ENCODE data around the gene MICALL1.

Gene MICALL1

GRCh38 chr22:37991731-37992442, 85.8 kb downstream of the MICALL1 start:
- Histone ChIP-seq H3K9me3 (ENCODE audit: control insufficient read depth, low read length) (no peaks in the 10 kb centered on the region), H3K4me1 (ENCODE audit: control insufficient read depth, insufficient read depth, low read length, poor library complexity, severe bottlenecking) (no peaks in the 10 kb centered on the region), H3K27me3 (replicated peaks; ENCODE audit: control insufficient read depth, insufficient read depth, low read length, poor library complexity, severe bottlenecking) (no peaks in the 10 kb centered on the region), H3K4me3 (ENCODE audit: insufficient read depth, low read depth, low read length, poor library complexity, severe bottlenecking) (no peak overlapping the region), H3K27ac (ENCODE audit: insufficient read depth, low read length, poor library complexity, severe bottlenecking) (no peak overlapping the region), H3K36me3 (ENCODE audit: control insufficient read depth, insufficient read depth, low read length) (peaks cover 2% of the 10 kb centered on the region)
- DNase-seq, result no peak

Data from effector memory CD4-positive, alpha-beta T cell (primary cell).